GM12801 (cell line): Measurements from ENCODE around the gene TMEM167B.

Experiments
- CTCF ChIP-seq: IDR thresholded peaks from one replicate; pipeline ENCODE4 v1.5.1; 2011; ENCODE audit warnings: control low read depth; ENCODE audit not compliant: insufficient read length; ENCODE audit errors: extremely low read depth

Gene TMEM167B

GRCh38 chr1:109120356-109120755 lies 29.8 kb downstream of the TMEM167B start:
- no peak for TF ChIP-seq CTCF

GRCh38 chr1:109131059-109131458 lies 40.5 kb downstream of the TMEM167B start:
- no peak for TF ChIP-seq CTCF

GRCh38 chr1:109131800-109132199 lies 41.2 kb downstream of the TMEM167B start:
- TF ChIP-seq CTCF, result no peak

- TF ChIP-seq CTCF, result no peak
Observed at GRCh38 chr1:109133002-109133706, 42.6 kb downstream of the TMEM167B start.

GRCh38 chr1:109133815-109134214 lies 43.3 kb downstream of the TMEM167B start:
- TF ChIP-seq CTCF, result no peak

GRCh38 chr1:109134423-109134822 lies 43.9 kb downstream of the TMEM167B start:
- TF ChIP-seq CTCF, result no peak

GRCh38 chr1:109135940-109136339 lies 45.4 kb downstream of the TMEM167B start:
- TF ChIP-seq CTCF, result no peak

- TF ChIP-seq CTCF, result no peak
Observed at GRCh38 chr1:109136766-109137165, 46.2 kb downstream of the TMEM167B start.
